Glomerular visceral epithelial cell (primary cell): Measurements from ENCODE around the gene SUN3.
A peak's percentile ranks its signal among the peaks of the same experiment; 100 is the strongest.

Source experiments
- DNase-seq: peaks from one replicate; pipeline ENCODE4 v3.0.0-alpha.2; 2016; ENCODE audit errors: extremely low spot score

The SUN3 gene

DNA sequence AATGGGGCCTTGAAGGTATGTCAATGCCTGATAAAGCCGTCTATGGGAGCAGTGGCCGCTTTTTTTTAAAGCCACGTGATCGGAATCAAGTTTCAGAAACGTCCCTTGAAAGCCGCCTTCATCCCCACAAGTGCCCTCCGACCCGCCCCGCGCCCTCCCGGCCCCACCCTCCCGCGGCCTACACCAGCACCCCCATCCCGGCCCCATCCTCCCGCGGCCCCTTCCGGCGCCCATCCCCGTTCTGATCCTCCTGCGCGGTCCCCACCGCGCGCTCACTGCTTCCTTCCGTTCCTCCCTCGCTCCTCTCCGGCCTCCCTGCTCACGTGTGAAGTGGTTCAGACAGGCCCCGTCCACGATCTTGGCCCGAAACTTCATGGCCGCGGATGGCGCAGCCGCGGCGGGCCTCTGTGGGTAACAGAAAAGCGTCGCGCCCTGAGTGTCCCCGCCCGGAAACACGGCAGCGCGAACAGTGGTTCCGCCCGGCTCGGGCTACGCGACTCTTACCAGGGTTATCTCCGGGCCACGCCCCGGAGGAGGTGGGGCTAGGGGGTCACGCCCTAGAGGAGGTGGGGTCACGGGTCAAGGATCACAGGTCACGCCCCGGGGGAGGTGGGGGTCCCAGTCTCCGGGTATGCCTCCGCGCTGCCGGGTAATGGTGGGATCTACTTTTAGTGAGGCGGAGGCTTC lies 49.6 kb downstream of the SUN3 start, which contains the start of gene HUS1:
Gene HUS1, minus strand, starts transcription at position 471 of the 687 bp plus-strand sequence. Its CDS starts 96 bp downstream, at position 375.
- peak; percentile 86 for DNase-seq

DNA sequence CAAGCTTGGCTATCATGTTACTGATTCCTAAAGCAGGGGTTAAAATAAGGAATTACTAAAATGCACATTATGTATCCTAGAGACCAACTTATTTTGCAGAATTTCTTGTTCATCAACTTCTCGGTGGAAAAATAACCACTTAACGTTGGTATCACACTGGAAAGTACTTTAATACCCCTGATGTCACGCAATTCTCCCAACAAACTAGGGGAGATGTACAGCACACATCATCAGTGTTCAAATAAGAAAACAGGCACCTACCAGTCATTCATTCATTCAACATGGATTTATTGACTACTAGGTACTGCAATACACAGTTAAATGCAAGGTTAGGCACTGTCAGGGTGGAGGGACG lies 50.1 kb downstream of the SUN3 start:
- DNase-seq = no peak

DNA sequence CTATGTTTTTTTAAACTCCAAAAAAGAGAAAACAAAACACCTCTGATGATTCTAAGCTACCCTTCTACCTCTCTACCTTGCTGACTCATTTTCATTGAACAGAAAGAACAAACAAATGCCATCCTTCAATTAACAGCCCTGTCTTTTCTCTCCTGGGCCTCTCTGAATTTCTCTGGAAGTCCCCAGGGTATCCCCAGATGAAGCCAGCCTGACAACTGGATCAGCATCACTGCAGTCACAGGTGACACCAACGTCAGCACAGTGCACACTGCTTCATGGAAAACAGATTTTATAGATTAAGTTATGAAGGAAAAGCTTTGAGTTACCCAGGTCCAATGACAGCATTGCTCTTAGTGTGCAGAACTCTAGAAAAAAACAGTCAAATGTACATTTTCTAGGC lies 55.2 kb downstream of the SUN3 start:
- DNase-seq = no peak

DNA sequence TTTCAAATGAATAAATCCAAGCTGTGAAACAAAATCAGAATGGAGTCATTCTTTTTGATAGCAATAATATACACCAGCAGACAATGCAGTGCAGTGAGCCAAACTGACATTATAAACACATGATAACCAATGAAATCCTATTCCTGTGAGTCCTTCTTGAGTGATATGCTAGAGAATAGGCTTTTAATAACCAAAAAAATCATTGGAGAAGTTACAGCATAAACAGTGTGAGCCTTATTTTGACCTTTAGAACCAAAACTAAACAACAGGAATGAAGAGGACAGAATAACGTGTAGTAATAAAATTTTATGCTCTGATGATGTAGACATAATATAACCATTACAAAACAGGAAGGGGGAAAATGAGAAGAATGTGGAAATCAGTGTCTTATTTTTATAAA lies 58.1 kb downstream of the SUN3 start:
- DNase-seq = no peak

DNA sequence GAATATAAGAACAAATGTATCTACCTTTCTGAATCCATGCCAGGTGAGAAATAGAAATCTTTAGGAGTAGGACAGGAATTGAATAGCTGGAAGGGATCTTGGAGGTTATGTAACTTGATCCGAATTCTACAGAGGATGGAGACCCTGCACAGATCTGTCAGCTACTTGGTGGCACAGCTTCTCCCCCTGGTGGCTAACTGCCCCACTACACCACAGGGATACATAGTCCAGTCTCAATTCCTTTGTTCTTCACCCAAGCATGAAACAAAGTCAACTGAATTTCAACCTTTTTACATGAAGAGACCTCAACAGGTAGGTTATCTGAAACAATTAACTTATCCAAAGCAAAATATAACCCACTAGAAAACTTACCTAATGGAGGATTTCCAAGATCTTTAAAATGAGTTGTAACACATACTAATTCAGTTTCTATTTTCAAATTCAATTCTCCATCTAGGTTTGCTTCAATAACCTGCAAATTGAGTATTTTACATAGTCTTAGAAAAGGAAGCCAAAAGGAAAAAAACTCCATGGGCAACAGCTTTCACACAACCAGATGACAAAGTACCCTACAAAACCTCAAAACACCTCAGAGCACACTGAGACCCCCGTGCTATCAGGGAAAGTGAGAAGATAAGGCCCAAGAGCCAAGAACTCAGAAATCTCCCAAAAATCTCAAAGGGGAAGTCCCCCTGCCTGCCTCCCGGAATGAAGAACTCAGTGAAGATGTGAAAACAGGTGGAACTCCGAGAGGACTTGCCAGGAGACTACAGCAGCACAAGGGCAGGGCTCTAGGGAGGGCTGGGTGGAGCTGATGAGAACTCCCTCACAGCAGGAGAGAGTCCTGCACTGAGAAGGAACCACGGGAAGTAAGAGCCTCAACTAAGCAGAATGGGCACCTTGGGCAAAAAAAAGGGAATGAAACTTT lies 59.8 kb downstream of the SUN3 start:
- DNase-seq = peak; percentile 69

DNA sequence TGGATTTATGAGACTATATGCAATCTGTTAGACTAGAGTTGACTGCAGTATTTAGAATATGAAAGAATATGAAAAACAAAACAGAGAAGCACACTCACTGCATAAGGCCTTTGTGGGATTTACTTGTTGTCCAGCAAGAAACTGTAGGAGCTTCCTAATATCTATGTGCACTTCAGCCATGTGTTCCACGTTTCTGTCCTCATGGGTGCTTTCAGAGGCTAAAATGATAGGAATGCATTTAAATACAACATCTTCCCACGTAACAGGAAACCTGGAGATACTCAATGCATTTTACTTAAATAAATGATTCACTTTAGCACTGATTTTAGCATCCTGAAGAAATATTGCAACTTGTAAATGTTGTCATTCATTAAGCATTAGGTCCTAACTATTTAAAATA lies 61.2 kb downstream of the SUN3 start:
- no peak for DNase-seq

DNA sequence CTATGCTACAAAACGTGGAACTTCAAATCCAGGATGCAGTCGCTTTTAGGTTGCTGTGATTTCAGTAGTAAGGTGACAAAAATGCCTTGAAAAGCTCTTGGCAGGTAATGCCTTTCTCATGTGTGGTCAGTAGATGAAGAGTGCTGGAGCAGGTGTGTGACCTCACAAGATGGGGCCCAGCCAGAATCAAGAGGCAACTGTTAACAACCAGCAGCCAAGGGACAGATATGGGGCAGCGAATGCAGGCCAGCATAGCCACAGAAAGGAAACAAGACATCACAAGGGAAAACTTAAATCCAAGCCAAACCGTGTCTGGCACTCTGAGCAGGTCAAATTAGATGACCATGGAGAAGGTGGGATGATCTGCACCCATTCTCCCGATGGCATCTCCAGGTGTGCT lies 61.8 kb downstream of the SUN3 start:
- no peak for DNase-seq

DNA sequence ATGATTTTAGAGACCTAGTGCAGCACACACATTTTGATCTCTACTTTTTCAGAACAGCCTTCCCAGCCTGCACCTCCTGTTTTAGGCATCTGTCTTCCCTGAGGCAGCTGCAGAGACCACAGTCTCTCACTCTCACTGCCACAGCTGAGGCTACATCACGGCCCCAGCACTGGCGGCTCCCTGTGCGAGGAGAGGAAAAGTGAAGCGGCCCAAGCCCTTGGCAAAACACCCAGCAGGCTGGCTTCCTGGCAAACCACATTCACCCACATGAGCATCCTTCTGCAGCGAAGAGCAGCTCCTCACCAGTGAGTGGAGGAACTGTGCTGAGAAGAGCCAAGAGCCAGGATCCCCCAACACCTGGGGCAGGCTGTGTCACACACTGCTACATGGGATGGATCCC lies 63.5 kb downstream of the SUN3 start:
- DNase-seq = no peak

DNA sequence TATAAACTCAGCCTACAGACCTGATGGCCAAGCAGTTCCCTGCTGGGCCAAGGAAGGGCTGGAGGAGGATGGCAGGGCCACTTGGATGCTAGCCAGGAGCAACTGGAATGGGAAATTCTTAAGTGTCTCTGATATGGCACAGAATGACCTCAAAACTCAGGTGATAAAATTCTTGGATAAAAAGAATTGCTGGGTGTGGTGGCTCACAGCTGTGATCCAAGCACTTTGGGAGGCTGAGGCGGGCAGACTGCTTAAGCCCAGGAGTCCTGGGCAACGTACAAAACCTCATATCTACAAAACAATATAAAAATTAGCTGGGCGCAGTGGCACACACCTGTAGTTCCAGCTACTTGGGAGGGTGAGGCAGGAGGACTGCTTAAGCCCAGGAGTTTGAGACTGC lies 66.6 kb downstream of the SUN3 start:
- no peak for DNase-seq

DNA sequence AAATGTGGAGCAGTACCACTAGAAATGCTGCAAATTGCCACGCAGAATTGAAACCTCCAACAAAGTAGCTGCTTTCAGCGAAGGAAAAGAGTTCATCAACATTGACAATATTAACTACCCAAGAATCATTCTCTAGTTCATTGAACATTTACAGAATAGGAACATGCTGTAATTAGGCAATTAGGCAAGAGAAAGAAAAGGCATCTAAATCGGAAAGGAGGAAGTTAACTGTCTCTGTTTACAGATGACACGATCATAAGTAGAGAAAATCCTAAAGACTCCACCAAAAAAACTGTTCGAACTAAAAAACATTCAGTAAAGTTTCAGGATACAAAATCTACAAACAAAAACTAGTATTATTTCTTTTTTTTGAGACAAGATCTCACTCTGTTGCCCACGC lies 71.8 kb downstream of the SUN3 start:
- no peak for DNase-seq

DNA sequence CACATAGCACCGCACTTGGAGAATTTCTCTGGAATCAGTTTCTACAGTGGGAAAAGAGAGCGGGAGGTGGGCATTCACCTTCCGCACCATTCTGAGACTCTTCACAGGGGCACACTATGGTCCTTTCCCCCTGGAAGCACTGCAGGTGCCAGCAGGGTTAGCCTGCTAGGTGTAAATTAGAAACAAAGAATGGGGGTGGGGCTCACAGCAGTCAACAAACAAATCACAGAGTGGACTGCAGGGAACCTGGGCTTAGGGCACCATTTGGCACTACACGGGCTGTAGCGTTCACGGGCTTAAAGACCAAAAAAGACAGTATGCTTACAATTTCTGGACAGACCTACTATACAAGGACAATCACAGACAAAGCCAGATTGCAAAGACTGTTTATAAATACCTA lies 72.7 kb downstream of the SUN3 start:
- no peak for DNase-seq

DNA sequence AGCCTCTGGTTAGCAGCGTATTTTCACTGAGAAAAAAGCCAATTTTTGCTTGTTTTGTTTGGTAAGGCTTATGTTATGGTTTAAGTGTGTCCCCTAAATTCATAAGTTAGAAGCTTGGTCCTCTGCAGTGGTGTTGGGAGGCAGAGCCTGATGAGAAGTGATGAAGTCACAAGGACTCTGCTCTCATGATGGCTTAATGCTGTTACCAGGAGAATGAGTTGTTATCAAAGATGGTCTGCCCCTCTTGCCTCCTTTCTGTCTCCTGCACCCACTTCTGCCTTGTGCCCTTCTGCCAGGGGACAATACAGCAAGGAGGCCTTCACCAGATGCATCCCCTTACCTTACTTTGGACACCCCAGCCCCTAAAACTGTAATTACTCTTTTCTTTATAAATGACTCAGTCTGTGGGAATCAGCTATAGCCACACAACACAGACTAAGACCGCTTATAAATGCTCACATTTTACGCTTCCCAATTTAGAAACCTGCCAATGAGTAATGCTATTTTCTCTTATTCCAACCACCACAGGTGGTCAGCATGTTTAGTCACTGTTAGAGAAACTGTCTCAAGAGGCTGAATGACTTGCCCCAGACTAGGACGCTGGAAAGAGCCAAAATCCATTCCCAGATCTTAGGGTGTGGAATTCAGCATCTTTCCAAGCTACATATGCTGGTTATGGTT lies 74.5 kb downstream of the SUN3 start:
- peak; percentile 28 for DNase-seq

DNA sequence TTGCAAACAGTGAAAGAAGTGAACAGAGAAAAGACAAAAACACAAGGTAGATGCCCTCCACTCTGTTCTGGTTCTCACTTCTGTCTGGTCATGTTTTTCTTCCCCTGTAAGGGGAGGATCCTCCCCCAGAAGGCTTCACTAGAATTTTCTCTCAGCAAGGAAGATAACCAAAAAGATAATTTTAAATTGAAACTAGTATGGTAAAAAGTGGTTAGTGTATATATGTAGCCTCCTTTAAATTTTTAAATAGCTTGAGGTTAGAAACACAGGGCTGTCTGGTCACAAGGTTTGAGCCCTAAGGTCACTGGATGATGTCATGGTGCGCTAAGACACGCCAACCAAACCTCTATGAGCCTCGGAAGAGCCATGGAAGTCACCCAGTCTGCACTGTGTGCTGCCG lies 75.1 kb downstream of the SUN3 start:
- DNase-seq = no peak

DNA sequence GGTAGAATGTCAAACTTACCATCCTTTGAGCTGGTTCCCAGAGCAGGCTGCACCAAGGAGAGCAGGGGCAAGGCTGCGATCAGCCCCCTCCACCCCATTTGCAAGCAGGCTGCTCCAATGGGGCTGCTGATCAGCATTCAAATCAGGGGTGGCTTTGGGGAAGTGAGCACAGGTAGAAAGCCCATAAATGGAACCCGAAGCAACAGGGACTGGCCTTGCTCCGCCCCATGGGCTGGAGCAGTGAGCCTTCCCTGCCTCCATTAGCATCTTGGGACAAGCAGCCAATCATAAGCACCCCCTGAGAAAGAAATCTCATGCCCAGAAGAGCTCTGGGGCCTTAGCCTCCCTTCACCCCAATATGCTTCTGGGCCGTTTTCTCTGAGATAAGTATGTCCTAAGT lies 76.7 kb downstream of the SUN3 start:
- no peak for DNase-seq

DNA sequence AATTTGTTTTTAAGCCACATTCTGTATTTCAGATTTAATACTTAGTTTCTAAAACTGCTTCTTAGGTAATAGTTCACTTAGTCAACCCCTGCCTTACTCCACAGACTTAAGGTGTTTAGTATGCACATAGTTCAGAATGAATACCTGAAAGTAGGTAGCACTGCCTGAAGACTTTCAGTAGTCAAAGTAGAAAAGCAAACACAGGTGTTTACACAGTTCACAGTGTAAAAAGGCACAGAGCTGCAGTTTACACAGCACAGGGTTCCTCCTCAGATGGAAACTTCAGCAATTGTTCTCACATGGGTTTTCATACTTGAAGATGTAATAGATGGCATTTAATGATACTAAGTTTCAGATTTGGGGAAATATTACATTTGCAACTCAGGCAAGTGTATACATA lies 77.5 kb downstream of the SUN3 start:
- no peak for DNase-seq

DNA sequence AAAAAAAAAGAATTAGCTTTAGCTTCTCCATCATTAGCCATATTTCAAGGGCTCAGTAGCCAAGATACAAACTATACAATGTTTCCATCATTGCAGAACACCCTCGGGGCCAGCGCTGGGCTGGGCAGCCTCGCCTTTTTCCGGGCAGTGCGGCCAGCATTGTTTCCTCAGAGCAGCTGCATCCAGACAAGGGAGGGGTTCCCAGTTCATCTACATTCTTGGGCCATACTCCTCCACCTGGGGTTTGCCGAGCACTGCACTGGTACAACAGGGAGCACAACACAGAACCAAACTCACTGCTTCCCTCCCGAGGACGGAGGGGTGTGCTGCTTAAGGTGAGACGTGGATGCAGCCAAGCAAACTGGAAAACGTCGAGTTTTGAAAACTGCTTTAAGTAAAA lies 78.2 kb downstream of the SUN3 start:
- DNase-seq = no peak

DNA sequence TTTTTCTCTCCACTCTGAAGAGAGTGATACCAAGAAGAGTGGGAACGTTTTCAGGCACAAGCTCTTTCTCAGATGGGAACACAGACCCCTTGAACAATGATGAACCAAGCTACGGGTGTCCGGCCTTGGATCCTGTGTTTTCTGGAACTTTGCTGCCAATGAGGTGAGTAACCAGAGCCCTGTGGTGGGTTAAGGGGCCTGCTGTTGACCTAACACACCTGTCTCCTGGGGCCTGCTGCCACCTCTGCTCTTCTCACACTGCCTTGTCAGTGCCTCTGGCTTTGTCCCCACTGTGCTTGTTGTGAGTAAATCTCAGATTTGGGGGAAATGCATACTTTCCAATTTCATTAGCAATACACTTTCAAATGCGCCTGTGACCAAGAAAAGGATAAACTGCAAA lies 79.2 kb downstream of the SUN3 start:
- no peak for DNase-seq

DNA sequence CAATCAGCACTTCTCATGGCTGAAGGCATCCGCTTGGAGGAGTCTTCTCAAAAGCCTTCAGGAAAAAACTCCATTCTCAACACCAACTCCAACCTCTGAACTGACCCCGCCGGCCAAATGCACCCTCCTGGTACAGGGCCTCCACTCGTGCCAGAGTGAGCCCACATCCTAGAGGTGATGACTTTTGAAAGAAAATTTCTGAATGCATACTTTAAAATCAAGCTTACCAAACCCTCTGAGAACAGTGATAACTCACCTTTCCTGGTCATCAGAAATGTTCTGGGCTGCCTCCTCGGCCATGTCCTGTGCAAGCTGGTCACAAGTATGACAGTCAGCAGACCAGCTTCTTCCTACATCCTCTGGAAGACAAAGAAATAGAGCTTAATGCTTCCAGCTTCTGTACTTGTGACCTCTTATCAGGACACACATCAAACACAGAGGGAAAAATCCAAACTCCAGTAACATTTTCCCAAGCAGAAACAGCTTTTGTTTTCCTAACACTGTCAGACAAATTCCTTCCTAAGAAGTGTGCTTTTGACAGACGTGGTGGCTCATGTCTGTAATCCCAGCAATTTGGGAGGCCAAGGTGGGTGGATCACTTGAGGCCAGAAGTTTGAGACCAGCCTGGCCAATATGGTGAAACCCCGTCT lies 80.6 kb downstream of the SUN3 start, which contains the start of gene PKD1L1:
Gene PKD1L1, minus strand, starts transcription at position 326 of the 650 bp plus-strand sequence. Its CDS starts 26 bp downstream, at position 300.
- DNase-seq = no peak

DNA sequence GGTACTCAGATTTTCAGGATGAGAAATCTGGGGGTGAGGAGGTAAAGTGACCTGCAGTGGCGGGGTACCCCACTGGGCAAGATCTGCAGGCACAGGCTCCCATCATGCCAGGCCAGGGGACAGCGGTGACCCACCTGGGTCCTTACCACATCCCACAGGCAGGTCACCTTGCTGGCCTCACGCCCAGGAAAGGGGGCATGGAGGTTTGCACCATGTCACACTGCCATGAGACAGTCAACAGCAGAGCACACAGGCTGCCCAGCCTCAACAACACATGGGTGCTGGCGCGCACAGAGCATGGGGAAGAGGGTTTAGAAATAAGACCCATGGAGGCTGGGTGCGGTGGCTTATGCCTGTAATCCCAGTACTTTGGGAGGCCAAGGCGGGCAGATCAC lies 81.6 kb downstream of the SUN3 start:
- no peak for DNase-seq

DNA sequence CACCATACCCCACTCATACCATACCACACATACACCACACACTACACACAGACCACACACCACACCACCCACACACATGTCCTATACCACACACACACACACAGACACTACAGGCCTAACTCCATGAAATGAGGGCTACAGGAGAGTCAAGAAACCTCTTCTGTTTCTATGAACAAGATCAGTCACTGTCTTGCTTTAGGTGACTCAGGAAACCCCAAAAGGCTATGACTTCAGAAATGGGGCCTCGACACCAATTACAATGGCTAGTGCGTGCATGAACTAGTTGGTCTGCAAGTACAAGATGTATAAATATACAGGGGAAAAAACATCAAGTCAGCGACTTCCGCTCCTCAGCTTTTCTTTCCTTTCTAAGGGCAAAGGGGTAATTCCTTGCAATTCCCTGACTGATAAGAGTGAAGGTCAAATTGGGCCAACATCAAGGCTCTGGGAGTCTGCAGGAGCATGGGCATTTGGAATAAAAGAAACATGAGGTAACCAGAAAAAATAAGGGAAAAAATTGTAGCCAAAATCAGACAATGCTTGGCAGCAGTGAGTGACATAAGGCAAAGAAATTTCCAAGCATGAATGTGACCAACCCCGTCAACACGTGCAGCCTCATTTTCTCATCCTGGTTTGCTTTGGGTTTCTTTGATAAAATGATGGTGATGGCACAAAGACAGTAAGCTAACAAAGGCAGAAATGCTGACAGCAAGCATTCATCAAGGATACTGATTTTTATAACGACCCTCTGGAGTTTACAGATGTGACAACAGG lies 82.1 kb downstream of the SUN3 start:
- DNase-seq = no peak
